ENCODE measurements around the gene WNT7B.
A peak's percentile ranks its signal among the peaks of the same experiment; 100 is the strongest.
"Not testable (repeated sequence)": the region's sequence is repeated elsewhere in the genome, so short reads cannot be mapped to it uniquely, and the experiment has no call there.

WNT7B gene

GRCh38 chr22:46008291-46008690, 31.3 kb upstream of the WNT7B start:
- DNase-seq, result no peak

DNA sequence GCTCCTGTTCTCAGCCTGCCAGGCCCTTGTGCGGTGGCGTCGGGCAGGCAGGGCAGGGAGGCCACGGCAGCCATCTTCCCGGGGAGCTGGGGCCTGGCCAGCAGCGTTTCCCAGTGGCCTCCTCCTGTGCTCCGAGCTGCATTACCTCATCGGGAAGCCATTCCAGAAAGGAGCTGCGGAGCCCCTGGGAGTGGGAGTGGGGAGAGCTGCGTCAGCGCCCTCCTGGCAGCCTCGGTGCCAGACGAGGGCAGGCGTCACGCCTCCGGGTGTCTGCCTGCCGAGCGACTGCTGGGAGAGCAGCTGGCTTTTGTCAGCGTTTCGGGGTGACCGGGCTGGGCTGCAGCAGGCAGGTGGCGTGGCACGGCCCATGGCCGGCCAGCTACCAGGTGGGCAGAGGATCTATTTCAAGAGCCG, 30.9 kb upstream of the WNT7B start:
- no peak for DNase-seq

DNA sequence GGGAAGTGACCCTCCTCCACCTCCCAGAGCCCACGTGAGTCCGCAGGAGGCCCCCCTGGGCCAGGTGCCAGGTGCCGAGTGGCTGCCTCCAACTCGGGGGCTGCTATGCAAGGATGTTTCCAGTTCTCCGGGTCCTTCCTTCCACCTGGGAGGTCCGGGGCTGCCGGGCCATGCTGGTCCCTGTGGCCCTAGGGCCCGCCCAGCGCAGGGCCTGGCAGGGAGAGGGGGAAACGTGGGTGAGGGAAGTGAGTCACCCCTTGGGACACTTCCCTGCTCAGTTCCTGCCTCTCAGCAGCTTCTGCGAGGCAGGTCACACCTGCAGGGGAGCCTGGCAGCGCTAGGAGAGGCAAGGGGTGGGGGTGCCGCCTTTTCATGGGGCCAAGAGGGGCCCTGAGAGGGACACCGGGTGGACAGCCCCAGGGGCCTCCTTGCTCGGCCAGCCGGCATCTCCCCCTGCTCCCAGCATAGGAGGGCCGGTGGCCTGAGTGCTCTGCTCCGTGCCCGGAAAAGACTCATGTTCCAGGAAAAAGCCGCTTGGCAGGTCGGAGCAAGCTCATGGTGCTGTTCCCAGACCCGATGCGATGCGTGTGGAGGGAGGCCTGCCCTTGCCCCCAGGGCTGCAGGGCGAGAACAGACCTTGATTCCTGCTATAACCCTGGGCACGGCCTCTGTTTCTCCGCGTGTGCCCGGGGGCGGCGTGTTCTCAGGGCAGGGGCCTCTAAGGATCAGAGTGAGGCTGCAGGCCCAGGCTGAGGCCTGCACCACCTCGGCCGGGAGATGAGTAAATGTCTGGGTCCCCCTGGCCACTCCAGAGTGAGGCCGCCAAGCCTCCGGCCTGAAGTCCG, 30.3 kb upstream of the WNT7B start:
- DNase-seq, result no peak

- peak; percentile 85 for DNase-seq
Measured at GRCh38 chr22:46006379-46007002, 29.5 kb upstream of the WNT7B start.

DNA sequence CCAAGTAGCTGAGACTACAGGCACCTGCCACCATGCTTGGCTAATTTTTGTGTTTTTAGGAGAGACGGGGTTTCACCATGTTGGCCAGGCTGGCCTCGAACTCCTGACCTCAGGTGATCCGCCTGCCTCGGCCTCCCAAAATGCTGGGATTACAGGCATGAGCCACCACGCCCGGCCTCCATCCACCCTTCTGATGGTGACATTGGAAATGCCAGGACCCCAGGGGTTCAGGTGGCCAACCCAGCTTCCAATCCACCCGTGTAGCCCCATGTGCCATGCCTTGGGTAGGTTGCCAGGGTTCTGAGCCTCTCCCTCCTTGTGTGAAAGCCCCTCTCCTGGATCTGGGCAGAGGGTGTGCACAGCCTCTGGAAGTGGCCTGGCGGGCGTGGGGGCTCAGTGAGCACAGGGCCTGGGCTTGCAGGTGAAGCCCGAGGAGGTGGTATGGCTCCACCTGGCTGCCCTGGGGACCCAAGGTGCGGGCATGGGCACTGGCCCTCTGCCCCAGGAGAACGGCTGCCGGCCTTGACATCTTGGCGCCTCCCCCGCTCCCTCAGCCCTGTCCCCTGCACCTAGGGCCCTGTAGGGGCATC, 28.2 kb upstream of the WNT7B start:
- not testable (repeated sequence) for DNase-seq

- DNase-seq, result no peak
Measured at GRCh38 chr22:46004105-46004866, 27.3 kb upstream of the WNT7B start.

DNA sequence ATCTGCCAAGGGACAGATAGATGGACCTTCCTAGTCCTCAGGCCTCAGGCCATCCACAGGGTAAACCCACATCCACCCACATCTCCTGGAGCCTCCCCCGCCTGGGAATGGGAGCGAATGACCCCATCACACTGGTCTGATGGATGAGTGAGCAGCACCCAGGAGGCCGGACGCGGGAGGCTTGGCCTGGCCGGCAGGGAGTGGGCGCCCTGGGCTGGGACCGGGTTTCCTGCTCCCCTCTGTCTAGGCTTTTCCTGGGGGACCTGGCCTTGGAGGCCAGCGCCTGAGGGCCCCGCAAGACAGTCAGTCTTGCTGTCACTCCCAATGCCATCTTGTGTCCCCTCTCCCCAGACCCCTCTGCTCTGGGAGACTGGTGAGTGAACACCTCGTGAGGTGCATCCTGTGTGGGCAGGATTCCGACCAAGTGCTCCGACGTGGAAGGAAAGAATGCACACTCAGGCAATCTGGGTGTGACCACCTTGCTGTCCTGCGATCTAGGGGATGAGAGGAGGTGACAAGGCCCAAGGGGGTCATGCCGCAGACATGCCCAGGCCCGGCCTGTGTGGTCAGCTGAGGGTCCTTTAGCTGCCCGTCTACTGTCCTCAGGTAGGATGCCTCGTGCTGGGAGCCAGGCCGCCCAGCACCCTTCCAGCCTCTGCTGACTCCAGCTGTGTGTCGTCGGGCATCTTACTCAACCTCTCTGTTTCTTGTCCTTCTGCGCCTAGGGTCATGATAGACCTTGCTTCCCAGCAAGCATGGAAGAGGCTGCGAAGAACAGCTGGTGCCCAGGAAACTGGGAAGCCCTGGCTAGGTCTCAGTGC, 26.5 kb upstream of the WNT7B start:
- DNase-seq, result no peak

GRCh38 chr22:46002757-46003270, 25.9 kb upstream of the WNT7B start:
- DNase-seq, result no peak

GRCh38 chr22:46001426-46002106, 24.6 kb upstream of the WNT7B start:
- no peak for DNase-seq

DNA sequence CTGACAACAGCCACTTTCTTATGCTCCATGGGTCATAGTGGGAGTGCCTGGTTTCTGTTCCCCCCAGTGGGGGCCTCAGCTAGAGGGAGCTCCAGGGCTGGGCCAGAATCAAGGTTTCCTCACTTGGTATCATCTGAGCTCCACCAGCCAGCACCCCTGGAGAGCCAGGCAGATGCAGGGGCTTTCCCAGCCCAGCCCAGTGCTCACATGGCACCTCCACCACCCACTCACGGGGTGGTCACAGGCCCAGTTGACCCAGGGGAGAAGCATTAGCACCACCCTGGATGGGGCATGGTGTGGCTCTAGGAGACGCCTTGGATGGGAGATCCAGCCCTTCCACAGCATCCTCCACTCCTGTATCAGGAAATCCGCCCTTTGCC, 24.1 kb upstream of the WNT7B start:
- DNase-seq, result no peak

DNA sequence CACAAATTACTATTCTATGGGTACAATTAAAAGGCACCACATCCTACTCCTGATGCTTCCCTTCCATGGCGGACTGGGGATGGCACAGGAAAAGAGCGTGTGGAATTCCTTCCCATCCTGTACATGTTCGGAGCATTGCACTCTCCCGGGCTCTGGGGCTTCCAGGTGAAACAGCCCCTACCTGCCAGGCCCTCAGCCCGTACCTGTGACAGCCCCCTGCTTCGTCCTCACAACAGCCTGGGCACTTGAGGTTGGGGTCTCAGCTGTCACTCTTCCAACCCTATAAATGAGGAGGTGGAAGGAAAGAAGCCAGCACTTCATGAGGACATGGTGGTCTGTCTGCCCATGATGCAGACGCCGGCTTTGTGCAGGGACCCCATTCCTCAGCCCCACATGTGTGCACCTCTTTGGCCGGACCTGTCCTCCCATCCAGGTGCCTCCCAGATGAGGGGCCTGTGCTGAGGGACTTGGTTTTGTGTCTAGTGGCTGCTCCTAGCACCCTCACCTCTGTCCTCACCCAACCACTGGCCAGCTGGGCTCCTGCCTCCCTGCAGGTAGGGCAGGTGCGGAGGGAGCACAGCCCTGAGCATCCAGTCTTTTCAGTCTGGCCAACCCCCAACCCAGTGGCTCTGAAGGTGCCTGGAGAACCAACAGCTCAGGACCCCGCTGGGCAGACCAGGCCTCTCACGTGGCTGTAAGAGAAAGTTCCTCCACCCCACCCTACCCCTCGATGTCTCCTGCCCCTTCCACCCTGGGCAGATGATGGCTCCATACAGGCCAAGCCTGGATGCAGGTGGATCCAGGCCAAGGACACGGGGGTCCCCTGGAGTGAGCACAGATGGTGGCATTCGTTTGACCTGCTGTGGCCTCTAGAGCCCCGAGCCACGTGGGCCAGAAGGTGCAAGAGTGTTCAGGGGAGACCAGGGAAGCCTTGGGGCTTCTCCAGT, 23.4 kb upstream of the WNT7B start:
- no peak for DNase-seq

- DNase-seq, result no peak
Measured at GRCh38 chr22:45999379-45999971, 22.5 kb upstream of the WNT7B start.

DNA sequence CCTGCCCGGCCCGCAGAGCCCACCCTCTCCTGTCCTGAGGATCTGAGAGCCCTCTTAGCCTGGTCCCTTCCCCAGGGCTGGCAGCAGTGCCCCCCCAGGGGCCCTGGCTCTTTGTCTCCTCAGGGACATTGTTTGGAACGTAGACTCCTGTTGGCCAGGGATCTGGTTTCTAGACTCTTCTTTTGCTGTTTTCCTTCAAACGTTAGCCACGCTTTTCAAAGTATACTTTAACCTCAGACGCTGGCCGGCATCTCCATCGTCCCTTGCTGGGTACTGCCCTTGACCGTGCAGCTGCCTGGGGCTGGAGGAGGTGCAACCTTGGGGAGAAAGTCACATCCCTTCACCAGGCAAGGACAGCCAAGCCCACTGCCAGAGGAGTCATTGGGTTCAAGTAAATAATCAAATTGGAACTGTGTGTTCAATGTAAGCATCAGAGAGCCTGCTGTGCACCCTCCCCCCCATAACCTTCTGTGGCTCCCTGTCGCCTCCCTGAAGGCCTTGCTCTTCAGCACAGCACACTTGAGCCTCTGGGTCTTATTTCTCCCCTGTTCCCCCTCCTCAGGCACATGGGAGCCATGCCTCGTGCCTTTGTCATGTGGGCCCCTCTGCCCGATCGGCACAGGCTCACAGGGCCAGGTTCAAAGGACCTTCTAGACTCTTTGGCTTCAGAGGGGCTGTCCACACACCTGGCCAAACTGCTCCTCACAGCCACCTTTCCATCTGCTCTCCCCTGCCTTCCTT, 21.8 kb upstream of the WNT7B start:
- DNase-seq, result no peak

DNA sequence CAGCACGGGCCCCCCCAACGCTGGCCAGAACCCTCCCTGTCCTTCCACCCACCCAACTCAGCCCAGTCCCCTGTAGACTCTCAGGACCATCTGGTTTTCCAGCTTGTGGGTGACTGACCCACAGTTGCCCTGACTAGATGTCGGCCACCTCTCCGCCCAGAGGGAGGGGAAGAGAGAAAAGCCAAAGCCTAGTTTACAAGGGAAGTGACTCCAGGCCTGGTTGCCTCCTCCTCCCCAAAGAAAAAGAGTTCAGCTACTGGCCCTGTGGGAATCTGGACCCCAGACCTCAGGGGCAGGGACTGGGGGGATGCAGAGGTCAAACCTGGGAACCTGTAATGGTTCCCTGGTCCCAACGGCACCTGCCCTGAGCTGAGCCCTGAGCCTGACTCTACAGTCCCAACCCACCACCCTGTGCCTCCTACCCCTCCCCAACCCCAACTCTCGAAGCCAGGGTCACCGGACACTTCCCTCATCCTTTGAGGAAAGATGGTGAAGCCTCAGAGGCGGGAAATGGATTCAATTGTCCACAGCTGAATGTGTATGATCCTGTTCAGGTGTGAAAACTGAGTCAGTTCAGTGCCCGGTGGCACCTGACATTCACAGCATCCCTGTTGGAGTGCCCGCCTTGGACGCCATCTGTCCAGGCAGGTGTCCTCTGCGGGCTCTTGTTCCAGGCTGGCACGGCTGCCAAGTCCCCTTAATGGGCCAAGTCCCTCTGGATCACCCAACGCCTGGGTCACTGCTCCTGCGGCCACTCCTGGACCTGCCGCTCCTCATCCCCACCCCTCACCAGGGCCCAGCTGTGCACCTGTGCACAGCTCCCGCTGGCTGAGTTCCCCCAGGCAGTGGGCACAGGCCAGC, 21.0 kb upstream of the WNT7B start:
- DNase-seq, result no peak

GRCh38 chr22:45997077-45997776, 20.3 kb upstream of the WNT7B start:
- no peak for DNase-seq

DNA sequence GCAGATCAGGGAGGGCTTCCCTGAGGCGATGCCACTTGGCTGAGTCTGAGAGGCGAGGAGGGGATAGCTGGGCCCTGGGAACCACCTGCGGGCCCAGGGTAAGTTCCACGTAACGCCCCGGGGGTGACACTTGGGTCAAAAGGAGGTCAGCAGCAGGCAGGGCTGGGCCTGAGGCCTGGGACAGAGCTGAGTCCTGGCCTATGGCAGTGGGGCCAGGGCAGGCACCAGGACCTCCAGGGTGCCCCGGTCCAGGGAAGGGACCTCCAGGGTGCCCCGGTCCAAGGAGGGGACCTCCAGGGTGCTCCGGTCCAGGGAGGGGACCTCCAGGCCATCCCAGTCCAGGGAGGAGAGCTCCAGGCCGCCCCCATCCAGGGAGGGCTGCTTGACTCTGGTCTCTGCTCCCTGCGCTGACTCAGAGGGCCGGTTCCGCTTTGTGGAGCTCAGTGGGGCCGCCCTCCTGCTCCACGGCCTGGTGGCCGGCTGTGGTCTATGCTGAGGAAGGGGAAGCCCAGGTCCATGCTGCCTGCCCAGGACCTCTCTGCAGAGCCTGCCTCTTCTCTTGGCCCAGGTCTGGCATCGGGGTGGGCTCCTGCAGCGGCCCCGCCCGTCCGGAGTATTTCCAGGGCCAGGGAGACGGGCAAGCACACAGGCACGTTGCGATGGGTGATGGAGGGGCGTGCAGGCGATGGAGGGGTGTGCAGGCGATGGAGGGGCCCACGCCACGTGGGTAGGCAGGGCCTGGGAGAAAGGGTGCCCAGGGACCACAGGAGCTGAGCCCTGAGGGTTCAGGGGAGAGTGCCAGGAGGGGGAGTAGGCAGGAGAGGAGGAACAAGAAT, 19.5 kb upstream of the WNT7B start:
- DNase-seq, result no peak
